HepG2 (cell line): ENCODE results near the gene TRPC1. TPM values are rescaled to one million over a fixed set of nuclear protein-coding genes. Genes with fewer than 3 reads are reported as not detected.
A peak's percentile ranks its signal among the peaks of the same experiment; 100 is the strongest.

Experiments used
- BATF2 ChIP-seq: sonication (generic); formaldehyde crosslinking; IDR thresholded peaks from 2 replicates; pipeline ENCODE4 v1.8.0; 2022; ENCODE audit warnings: mild to moderate bottlenecking, missing genetic modification reagents, moderate library complexity
- BORCS8-MEF2B ChIP-seq: sonication (generic); formaldehyde crosslinking; IDR thresholded peaks from 2 replicates; pipeline ENCODE4 v1.8.0; 2022; ENCODE audit warnings: mild to moderate bottlenecking, missing genetic modification reagents
- EHMT2 ChIP-seq: fragments of 200-600 bp; sonication (generic); IDR thresholded peaks from 2 replicates; pipeline ENCODE4 v1.7.0; 2017; ENCODE audit warnings: antibody characterized with exemption, low read depth, low read length, borderline replicate concordance
- GPN1 ChIP-seq: sonication (generic); formaldehyde crosslinking; IDR thresholded peaks from 2 replicates; pipeline ENCODE4 v1.5.1; 2020; ENCODE audit warnings: missing genetic modification reagents, borderline replicate concordance
- JUN ChIP-seq: sonication (generic); formaldehyde crosslinking; IDR thresholded peaks from 2 replicates; pipeline ENCODE4 v1.4.0; 2020; ENCODE audit warnings: mild to moderate bottlenecking, missing genetic modification reagents
- KAT7 ChIP-seq: IDR thresholded peaks from 2 replicates; pipeline ENCODE4 v1.6.1; 2018; ENCODE audit warnings: borderline replicate concordance, missing compliant biosample characterization
- KLF13 ChIP-seq: sonication (generic); formaldehyde crosslinking; IDR thresholded peaks from 2 replicates; pipeline ENCODE4 v1.4.0; 2020; ENCODE audit warnings: mild to moderate bottlenecking, missing genetic modification reagents
- MXI1 ChIP-seq: IDR thresholded peaks from 3 replicates; pipeline ENCODE4 v1.6.1; 2012; ENCODE audit warnings: low read depth, low read length, inconsistent platforms, borderline replicate concordance
- NCOA5 ChIP-seq: sonication (generic); formaldehyde crosslinking; IDR thresholded peaks from 2 replicates; pipeline ENCODE4 v1.4.0; 2020; ENCODE audit warnings: missing genetic modification reagents
- NFE2L2 ChIP-seq: fragments of 150-350 bp; IDR thresholded peaks from 2 replicates; pipeline ENCODE4 v1.6.1; 2014; ENCODE audit warnings: low read length
- ONECUT2 ChIP-seq: sonication (generic); formaldehyde crosslinking; IDR thresholded peaks from 2 replicates; pipeline ENCODE4 v1.4.0; 2020; ENCODE audit warnings: missing genetic modification reagents
- PHF5A ChIP-seq: IDR thresholded peaks from one replicate; pipeline ENCODE4 v1.6.1; 2018; ENCODE audit warnings: low read depth, missing genetic modification reagents; ENCODE audit not compliant: unreplicated experiment
- PREB ChIP-seq: sonication (generic); formaldehyde crosslinking; IDR thresholded peaks from 2 replicates; pipeline ENCODE4 v1.4.0; 2020; ENCODE audit warnings: missing genetic modification reagents
- PRPF4 ChIP-seq: fragments of 200-400 bp; formaldehyde crosslinking; IDR thresholded peaks from 2 replicates; pipeline ENCODE4 v1.6.1; 2016; ENCODE audit warnings: low read length, low read depth; ENCODE audit not compliant: poor library complexity, severe bottlenecking
- THAP7 ChIP-seq: sonication (generic); formaldehyde crosslinking; IDR thresholded peaks from 2 replicates; pipeline ENCODE4 v1.8.1; 2023; ENCODE audit warnings: mild to moderate bottlenecking, missing genetic modification reagents
- ZFY ChIP-seq: sonication (generic); formaldehyde crosslinking; IDR thresholded peaks from 2 replicates; pipeline ENCODE4 v1.4.0; 2020; ENCODE audit warnings: missing genetic modification reagents
- ZNF18 ChIP-seq: sonication (generic); formaldehyde crosslinking; IDR thresholded peaks from 2 replicates; pipeline ENCODE4 v1.8.0; 2022; ENCODE audit warnings: mild to moderate bottlenecking, missing genetic modification reagents; ENCODE audit not compliant: insufficient replicate concordance
- ZNF580 ChIP-seq: IDR thresholded peaks from 2 replicates; pipeline ENCODE4 v1.6.1; 2016; ENCODE audit warnings: low read depth, borderline replicate concordance
- ZNF639 ChIP-seq: conservative IDR thresholded peaks from 2 replicates; pipeline ENCODE4 v1.6.1; 2018; ENCODE audit warnings: missing genetic modification reagents
- ZNF691 ChIP-seq: sonication (generic); formaldehyde crosslinking; IDR thresholded peaks from 2 replicates; pipeline ENCODE4 v1.4.0; 2020; ENCODE audit warnings: missing genetic modification reagents, low read depth, mild to moderate bottlenecking, borderline replicate concordance
- ZNF770 ChIP-seq: sonication (generic); formaldehyde crosslinking; IDR thresholded peaks from 2 replicates; pipeline ENCODE4 v1.5.0; 2020; ENCODE audit warnings: mild to moderate bottlenecking, missing genetic modification reagents
- polyA plus RNA-seq, 8 experiments: library from polyadenylated mRNA; depleted of rRNA in 3 of 8; stranded (reverse) in 7 of 8; unstranded in 1 of 8; fragments of >200 nt; fragmentation: Illumina TruSeq in 4 of 8; extraction: Trizol in 4 of 8; gene quantifications; 2 replicates each; pipeline versions ENCODE4 v1.2.1 to v1.2.3, GENCODE V29; 2011 to 2016; ENCODE audit warnings: low read depth in 4 of 8, missing spikeins in 1 of 8, mixed read lengths in 1 of 8; ENCODE audit not compliant: insufficient read depth in 1 of 8
- total RNA-seq, 5 experiments: library from RNA; depleted of rRNA; stranded (reverse); fragments of >200 nt; fragmentation: Illumina TruSeq; extraction: Trizol; gene quantifications; 2 replicates each; pipeline ENCODE4 v1.2.3, GENCODE V29; 2016; ENCODE audit warnings: low read depth in 1 of 5

The TRPC1 gene
- total and polyA plus RNA-seq, 2 of the 13 experiments (the other 11 are each of a cell fraction or from before 2014, with no cell fraction given), result 10.8 to 13.1 TPM

GRCh38 chr3:142723968-142724681 is at the start of gene TRPC1 (continued):
- TF ChIP-seq PRPF4 (no peak), ZNF770 (CRISPR knock-in tag) (no peak), ZNF18 (CRISPR knock-in tag) (no peak), JUN (no peak), PHF5A (CRISPR knock-in tag) (no peak), MXI1 (0 out of 3 replicates have a peak, but pooled peaks have one; percentile 22), ZFY (peak; percentile 84), ZNF639 (no peak), NFE2L2 (no peak), GPN1 (CRISPR knock-in tag) (no peak), BORCS8-MEF2B (no peak), BATF2 (no peak), EHMT2 (no peak), THAP7 (CRISPR knock-in tag) (no peak), ONECUT2 (CRISPR knock-in tag) (no peak), KAT7 (CRISPR knock-in tag) (no peak), NCOA5 (CRISPR knock-in tag) (no peak), ZNF691 (CRISPR knock-in tag) (no peak), ZNF580 (CRISPR knock-in tag) (no peak), KLF13 (CRISPR knock-in tag) (no peak), PREB (CRISPR knock-in tag) (no peak)
